Suprapubic skin (tissue), 4 donors: ENCODE data around the gene APMAP.
"Not testable (repeated sequence)": the region's sequence is repeated elsewhere in the genome, so short reads cannot be mapped to it uniquely, and the experiment has no call there.

Source experiments
- EP300 ChIP-seq: sonication (generic); formaldehyde crosslinking; IDR thresholded peaks from one replicate; pipeline ENCODE4 v1.6.1; 2017; ENCODE audit warnings: antibody characterized with exemption
- POLR2A ChIP-seq, 2 donors: fragments of 450-650 bp; IDR thresholded peaks; one replicate each; pipeline ENCODE4 v1.6.1; 2017; ENCODE audit warnings: antibody characterized with exemption in 2 of 2, mild to moderate bottlenecking in 2 of 2, moderate library complexity in 2 of 2
- POLR2AphosphoS5 ChIP-seq, 3 donors: sonication (generic); formaldehyde crosslinking; IDR thresholded peaks; one replicate each; pipeline ENCODE4 v1.6.1; 2017; ENCODE audit warnings: antibody characterized with exemption in 3 of 3
- TF ChIP-seq, protein P1 (sequence below), 2 donors: fragments of 200-600 bp in 1 of 2; fragments of 450-650 bp in 1 of 2; sonication (generic) in 1 of 2; IDR thresholded peaks; one replicate each; pipeline ENCODE4 v1.5.1; 2016 to 2019; ENCODE audit warnings: antibody characterized with exemption in 2 of 2, mild to moderate bottlenecking in 1 of 2, moderate library complexity in 1 of 2

DNA sequence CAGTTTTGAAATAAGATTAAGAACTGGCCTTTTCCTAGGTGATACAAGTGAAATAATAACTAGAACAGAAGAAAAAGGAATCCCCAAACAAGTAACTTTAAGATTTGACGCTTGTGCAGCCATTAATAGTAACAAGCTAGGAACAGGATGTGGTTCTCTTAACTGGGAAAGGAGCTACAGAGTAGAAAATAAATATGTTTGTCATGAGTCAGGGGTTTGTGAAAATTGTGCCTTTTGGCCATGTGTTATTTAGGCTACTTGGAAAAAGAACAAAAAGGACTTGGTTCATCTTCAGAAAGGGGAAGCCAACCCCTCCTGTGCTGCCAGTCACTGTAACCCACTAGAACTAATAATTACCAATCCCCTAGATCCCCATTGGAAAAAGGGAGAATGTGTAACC is 60.7 kb downstream of the APMAP start:
- TF ChIP-seq, protein P1, sequence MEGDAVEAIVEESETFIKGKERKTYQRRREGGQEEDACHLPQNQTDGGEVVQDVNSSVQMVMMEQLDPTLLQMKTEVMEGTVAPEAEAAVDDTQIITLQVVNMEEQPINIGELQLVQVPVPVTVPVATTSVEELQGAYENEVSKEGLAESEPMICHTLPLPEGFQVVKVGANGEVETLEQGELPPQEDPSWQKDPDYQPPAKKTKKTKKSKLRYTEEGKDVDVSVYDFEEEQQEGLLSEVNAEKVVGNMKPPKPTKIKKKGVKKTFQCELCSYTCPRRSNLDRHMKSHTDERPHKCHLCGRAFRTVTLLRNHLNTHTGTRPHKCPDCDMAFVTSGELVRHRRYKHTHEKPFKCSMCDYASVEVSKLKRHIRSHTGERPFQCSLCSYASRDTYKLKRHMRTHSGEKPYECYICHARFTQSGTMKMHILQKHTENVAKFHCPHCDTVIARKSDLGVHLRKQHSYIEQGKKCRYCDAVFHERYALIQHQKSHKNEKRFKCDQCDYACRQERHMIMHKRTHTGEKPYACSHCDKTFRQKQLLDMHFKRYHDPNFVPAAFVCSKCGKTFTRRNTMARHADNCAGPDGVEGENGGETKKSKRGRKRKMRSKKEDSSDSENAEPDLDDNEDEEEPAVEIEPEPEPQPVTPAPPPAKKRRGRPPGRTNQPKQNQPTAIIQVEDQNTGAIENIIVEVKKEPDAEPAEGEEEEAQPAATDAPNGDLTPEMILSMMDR (IDR thresholded peaks at IDR 0.05), result not testable (repeated sequence)
- not testable (repeated sequence) for TF ChIP-seq POLR2A (IDR thresholded peaks at IDR 0.05); EP300; POLR2AphosphoS5 (IDR thresholded peaks at IDR 0.05)
